Measurements from ENCODE around the gene VWA3A. TPM values are rescaled to one million over a fixed set of nuclear protein-coding genes. Genes with fewer than 3 reads are reported as not detected.
"Not testable (repeated sequence)": the region's sequence is repeated elsewhere in the genome, so short reads cannot be mapped to it uniquely, and the experiment has no call there.

VWA3A gene
- total RNA-seq, 1 experiment from 2014 or later: not detected

GRCh38 chr16:22088642-22089041, 3.7 kb upstream of the VWA3A start:
- DNase-seq (ENCODE audit: extremely low read depth, low read depth): no peak

GRCh38 chr16:22089910-22090309, 2.4 kb upstream of the VWA3A start:
- DNase-seq (ENCODE audit: extremely low read depth, low read depth): no peak

- no peak for DNase-seq (ENCODE audit: extremely low read depth, low read depth)
These were observed 620 bp upstream of the VWA3A start for GRCh38 chr16:22091721-22092120.

- no peak for DNase-seq (ENCODE audit: extremely low read depth, low read depth)
These were observed 990 bp downstream of the VWA3A start for GRCh38 chr16:22093331-22093730.

- no peak for DNase-seq (ENCODE audit: extremely low read depth, low read depth)
These were observed 1.7 kb downstream of the VWA3A start for GRCh38 chr16:22093996-22094395.

GRCh38 chr16:22098405-22099255, 6.3 kb downstream of the VWA3A start:
- peak; percentile 60 for DNase-seq (ENCODE audit: extremely low read depth, low read depth)

- DNase-seq (ENCODE audit: extremely low read depth, low read depth): no peak
These were observed 7.1 kb downstream of the VWA3A start for GRCh38 chr16:22099256-22099975.

- DNase-seq (ENCODE audit: extremely low read depth, low read depth): no peak
These were observed 11.1 kb downstream of the VWA3A start for GRCh38 chr16:22103441-22103840.

- no peak for DNase-seq (ENCODE audit: extremely low read depth, low read depth)
These were observed 17.0 kb downstream of the VWA3A start for GRCh38 chr16:22109258-22109898.

- not testable (repeated sequence) for DNase-seq (ENCODE audit: extremely low read depth, low read depth)
These were observed 19.3 kb downstream of the VWA3A start for GRCh38 chr16:22111629-22112028.

- no peak for DNase-seq (ENCODE audit: extremely low read depth, low read depth)
These were observed 23.9 kb downstream of the VWA3A start for GRCh38 chr16:22116095-22116700.

GRCh38 chr16:22117609-22118008, 25.3 kb downstream of the VWA3A start:
- no peak for DNase-seq (ENCODE audit: extremely low read depth, low read depth)

- DNase-seq (ENCODE audit: extremely low read depth, low read depth): no peak
These were observed 28.1 kb downstream of the VWA3A start for GRCh38 chr16:22120440-22120839.

- DNase-seq (ENCODE audit: extremely low read depth, low read depth): no peak
These were observed 29.9 kb downstream of the VWA3A start for GRCh38 chr16:22122239-22122638.

- DNase-seq (ENCODE audit: extremely low read depth, low read depth): no peak
These were observed 30.8 kb downstream of the VWA3A start for GRCh38 chr16:22123146-22123545.

- no peak for DNase-seq (ENCODE audit: extremely low read depth, low read depth)
These were observed 31.6 kb downstream of the VWA3A start for GRCh38 chr16:22123759-22124490.

GRCh38 chr16:22124583-22125284, 32.4 kb downstream of the VWA3A start:
- no peak for DNase-seq (ENCODE audit: extremely low read depth, low read depth)

GRCh38 chr16:22126037-22126558, 33.8 kb downstream of the VWA3A start:
- no peak for DNase-seq (ENCODE audit: extremely low read depth, low read depth)

GRCh38 chr16:22128537-22128936, 36.2 kb downstream of the VWA3A start:
- DNase-seq (ENCODE audit: extremely low read depth, low read depth): not testable (repeated sequence)

Measured in NCI-H460 (cell line).